22Rv1 (cell line): ENCODE data around the gene MEF2C.

Experiments
- H3K27ac ChIP-seq: fragments of 450-650 bp; 2 replicates; pipeline ENCODE4 v1.5.1; 2017
- ZFX ChIP-seq: fragments of 450-650 bp; IDR thresholded peaks from 2 replicates; pipeline ENCODE4 v1.6.1; 2017; ENCODE audit warnings: antibody characterized with exemption, borderline replicate concordance
- TF ChIP-seq, protein P1 (sequence below): fragments of 450-650 bp; IDR thresholded peaks from 2 replicates; pipeline ENCODE4 v1.5.1; 2017; ENCODE audit warnings: mild to moderate bottlenecking

Gene MEF2C

GRCh38 chr5:88695232-88695631 lies 187.8 kb downstream of the MEF2C start:
- TF ChIP-seq ZFX = no peak
- TF ChIP-seq, protein P1, sequence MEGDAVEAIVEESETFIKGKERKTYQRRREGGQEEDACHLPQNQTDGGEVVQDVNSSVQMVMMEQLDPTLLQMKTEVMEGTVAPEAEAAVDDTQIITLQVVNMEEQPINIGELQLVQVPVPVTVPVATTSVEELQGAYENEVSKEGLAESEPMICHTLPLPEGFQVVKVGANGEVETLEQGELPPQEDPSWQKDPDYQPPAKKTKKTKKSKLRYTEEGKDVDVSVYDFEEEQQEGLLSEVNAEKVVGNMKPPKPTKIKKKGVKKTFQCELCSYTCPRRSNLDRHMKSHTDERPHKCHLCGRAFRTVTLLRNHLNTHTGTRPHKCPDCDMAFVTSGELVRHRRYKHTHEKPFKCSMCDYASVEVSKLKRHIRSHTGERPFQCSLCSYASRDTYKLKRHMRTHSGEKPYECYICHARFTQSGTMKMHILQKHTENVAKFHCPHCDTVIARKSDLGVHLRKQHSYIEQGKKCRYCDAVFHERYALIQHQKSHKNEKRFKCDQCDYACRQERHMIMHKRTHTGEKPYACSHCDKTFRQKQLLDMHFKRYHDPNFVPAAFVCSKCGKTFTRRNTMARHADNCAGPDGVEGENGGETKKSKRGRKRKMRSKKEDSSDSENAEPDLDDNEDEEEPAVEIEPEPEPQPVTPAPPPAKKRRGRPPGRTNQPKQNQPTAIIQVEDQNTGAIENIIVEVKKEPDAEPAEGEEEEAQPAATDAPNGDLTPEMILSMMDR = no peak
- no peak overlapping the region for H3K27ac ChIP-seq

DNA sequence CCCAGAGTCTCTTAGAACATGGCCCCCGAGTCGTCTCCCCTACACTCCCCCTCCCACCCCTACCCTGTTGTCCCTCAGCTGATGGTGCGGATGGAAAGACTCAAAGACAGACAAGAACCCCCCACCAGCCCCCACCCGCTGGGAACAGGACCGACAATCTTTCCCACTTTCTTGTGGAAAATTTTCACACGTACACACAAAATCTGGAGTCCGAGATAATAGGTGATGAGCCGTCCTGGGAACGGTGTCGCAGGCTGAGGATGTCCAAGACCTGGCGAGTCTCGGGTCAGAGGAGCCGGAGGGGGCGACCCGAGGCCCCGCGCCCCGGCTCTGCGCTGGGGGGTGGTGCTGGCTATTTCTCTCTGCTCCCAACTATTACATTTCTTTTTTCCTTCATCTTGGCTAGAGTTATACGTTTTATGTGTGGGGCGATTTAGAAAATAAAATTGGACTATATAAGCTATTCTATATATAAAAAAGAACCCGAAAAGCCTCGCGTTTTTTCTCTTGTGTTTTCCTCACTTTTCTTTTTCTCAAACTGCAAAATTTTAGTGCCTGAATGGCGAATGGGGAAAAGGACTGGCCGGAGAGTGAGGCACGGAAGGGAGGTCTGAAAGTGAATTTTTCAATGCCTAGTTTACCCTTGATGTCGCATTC lies 188.8 kb downstream of the MEF2C start:
- no peak for TF ChIP-seq ZFX
- TF ChIP-seq, protein P1 = no peak
- no peak overlapping the region for H3K27ac ChIP-seq

GRCh38 chr5:88693071-88693932 lies 189.7 kb downstream of the MEF2C start:
- TF ChIP-seq, protein P1 = no peak
- TF ChIP-seq ZFX = no peak

DNA sequence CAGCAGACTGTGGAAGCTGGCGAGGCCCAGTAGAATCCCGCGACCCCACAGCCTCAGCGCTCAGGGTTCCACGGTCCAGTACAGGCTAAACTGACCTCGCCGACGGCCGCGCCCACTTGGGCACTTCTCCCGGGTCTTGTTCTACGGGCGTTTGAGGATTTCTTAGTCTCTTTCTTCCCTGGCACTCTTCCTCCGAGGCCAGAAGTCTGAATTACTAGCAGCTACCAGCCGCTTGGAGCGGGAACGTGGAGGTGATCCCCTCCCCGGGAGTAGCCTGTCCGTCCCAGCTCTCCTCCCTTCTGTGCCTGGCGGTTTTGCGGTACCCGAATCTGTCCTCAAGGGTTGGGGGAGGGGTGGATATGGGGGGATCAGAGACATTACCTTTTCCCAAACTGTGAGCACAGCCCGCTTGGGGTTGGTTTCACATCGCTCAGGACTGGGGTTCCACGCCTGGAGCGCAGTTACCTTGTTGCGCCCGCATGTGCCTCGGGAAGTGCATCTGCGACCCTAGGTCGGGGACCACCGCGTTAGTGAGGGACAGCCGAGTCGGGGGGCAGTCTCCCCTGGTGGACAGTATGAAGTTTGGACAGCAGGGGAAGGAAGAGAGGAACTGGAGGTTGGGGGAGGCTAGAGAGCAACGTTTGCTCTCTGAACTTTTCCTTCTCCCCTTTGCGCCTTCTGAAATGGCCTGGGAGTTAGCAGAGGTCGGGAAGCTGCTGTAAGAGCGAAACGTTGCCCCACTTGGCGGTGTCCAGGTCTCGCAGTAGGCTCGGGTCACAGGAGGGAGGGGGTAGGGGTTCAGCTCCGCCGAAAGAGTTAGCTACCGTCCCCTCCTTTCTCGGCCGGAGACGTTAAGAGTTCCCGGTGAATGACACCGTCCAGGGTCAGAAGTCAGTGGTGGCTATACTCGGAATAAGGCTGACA lies 190.8 kb downstream of the MEF2C start:
- H3K27ac ChIP-seq = no peak overlapping the region
- TF ChIP-seq, protein P1 = no peak
- TF ChIP-seq ZFX = no peak

More at GRCh38 chr5:88693071-88693932, 189.7 kb downstream of the MEF2C start:
- H3K27ac ChIP-seq = no peak overlapping the region

DNA sequence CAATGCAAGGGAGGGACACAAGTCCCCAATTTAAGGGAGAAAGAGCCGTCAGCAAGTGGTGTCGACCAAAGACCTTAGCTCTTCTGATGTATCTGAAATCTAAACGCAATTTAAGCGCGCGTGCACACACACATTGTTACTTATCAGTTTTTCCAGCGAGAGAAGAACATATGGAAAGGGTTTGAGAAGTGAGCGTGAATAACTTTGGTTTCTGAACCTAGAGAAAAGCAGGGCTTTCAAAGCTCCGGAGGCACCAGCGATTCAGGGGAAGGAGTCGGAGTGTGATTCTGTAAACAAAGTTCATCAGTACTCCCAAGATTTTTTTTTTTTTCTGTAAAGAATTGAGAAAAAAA lies 191.8 kb downstream of the MEF2C start:
- H3K27ac ChIP-seq = no peak overlapping the region
- no peak for TF ChIP-seq ZFX
- TF ChIP-seq, protein P1 = peak; percentile 58

GRCh38 chr5:88690409-88691229 lies 192.4 kb downstream of the MEF2C start:
- TF ChIP-seq ZFX = no peak
- TF ChIP-seq, protein P1 = peak; percentile 97
- no peak overlapping the region for H3K27ac ChIP-seq
